Ishikawa (cell line): Measurements from ENCODE around the gene MANSC4.

Experiments
- CEBPB ChIP-seq: IDR thresholded peaks from 2 replicates; pipeline ENCODE4 v1.6.1; 2012
- CREB1 ChIP-seq: IDR thresholded peaks from 2 replicates; pipeline ENCODE4 v1.6.1; 2012; ENCODE audit warnings: low read depth
- EGR1 ChIP-seq: IDR thresholded peaks from 2 replicates; pipeline ENCODE4 v1.6.1; 2012
- EP300 ChIP-seq: IDR thresholded peaks from 2 replicates; pipeline ENCODE4 v1.6.1; 2012; ENCODE audit warnings: borderline replicate concordance
- NFIC ChIP-seq: IDR thresholded peaks from 2 replicates; pipeline ENCODE4 v1.6.1; 2012
- RAD21 ChIP-seq: IDR thresholded peaks from 2 replicates; pipeline ENCODE4 v1.6.1; 2012; ENCODE audit warnings: low read depth
- TAF1 ChIP-seq: IDR thresholded peaks from 2 replicates; pipeline ENCODE4 v1.6.1; 2012; ENCODE audit warnings: low read depth, mild to moderate bottlenecking
- TCF12 ChIP-seq: IDR thresholded peaks from 2 replicates; pipeline ENCODE4 v1.6.1; 2012; ENCODE audit warnings: low read depth
- YY1 ChIP-seq: IDR thresholded peaks from 2 replicates; pipeline ENCODE4 v1.6.1; 2012; ENCODE audit warnings: low read depth
- TF ChIP-seq, protein P1 (sequence below): IDR thresholded peaks from 2 replicates; pipeline ENCODE4 v1.6.1; 2012
- TF ChIP-seq, protein P2 (sequence below): IDR thresholded peaks from 2 replicates; pipeline ENCODE4 v1.6.1; 2012; ENCODE audit warnings: low read depth, mild to moderate bottlenecking

DNA sequence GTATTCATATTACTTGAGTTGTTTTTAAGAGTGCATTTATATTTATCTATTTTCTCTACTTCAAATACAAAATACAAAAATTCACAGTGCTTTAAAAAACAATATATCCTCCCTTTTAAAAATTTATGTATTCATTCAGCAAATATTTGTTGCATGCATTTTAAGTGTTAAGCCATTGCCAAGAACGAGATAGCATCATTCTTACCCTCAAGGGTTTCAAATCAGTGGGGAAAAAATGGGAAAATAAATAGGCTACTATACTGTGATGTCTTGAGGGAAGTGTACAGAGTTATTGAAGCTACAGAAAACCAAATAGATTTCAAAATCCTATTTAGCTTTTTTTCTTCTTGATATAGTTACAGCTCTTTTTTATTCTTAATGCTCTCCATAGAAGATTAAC lies 46.2 kb downstream of the MANSC4 start:
- TF ChIP-seq TCF12 (no peak), NFIC (no peak), CEBPB (no peak), EP300 (no peak), TAF1 (no peak), RAD21 (no peak), EGR1 (no peak), CREB1 (no peak), YY1 (no peak)
- TF ChIP-seq, protein P1, sequence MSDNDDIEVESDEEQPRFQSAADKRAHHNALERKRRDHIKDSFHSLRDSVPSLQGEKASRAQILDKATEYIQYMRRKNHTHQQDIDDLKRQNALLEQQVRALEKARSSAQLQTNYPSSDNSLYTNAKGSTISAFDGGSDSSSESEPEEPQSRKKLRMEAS, result no peak
- TF ChIP-seq, protein P2, sequence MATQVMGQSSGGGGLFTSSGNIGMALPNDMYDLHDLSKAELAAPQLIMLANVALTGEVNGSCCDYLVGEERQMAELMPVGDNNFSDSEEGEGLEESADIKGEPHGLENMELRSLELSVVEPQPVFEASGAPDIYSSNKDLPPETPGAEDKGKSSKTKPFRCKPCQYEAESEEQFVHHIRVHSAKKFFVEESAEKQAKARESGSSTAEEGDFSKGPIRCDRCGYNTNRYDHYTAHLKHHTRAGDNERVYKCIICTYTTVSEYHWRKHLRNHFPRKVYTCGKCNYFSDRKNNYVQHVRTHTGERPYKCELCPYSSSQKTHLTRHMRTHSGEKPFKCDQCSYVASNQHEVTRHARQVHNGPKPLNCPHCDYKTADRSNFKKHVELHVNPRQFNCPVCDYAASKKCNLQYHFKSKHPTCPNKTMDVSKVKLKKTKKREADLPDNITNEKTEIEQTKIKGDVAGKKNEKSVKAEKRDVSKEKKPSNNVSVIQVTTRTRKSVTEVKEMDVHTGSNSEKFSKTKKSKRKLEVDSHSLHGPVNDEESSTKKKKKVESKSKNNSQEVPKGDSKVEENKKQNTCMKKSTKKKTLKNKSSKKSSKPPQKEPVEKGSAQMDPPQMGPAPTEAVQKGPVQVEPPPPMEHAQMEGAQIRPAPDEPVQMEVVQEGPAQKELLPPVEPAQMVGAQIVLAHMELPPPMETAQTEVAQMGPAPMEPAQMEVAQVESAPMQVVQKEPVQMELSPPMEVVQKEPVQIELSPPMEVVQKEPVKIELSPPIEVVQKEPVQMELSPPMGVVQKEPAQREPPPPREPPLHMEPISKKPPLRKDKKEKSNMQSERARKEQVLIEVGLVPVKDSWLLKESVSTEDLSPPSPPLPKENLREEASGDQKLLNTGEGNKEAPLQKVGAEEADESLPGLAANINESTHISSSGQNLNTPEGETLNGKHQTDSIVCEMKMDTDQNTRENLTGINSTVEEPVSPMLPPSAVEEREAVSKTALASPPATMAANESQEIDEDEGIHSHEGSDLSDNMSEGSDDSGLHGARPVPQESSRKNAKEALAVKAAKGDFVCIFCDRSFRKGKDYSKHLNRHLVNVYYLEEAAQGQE, result no peak
